Left forelimb (tissue), 1 donor: ENCODE data around the gene ARHGEF10L.
"Not testable (repeated sequence)": the region's sequence is repeated elsewhere in the genome, so short reads cannot be mapped to it uniquely, and the experiment has no call there.

Experiments used
- DNase-seq: peaks from one replicate; pipeline ENCODE4 v3.0.0-alpha.2; 2018; ENCODE audit warnings: low spot score

The ARHGEF10L gene

GRCh38 chr1:17741052-17741451, 201.6 kb downstream of the ARHGEF10L start:
- DNase-seq = no peak

- DNase-seq = no peak
Measured at GRCh38 chr1:17742583-17742982, 203.1 kb downstream of the ARHGEF10L start.

GRCh38 chr1:17743008-17743647, 203.6 kb downstream of the ARHGEF10L start:
- no peak for DNase-seq

GRCh38 chr1:17743925-17744324, 204.4 kb downstream of the ARHGEF10L start:
- DNase-seq = no peak

GRCh38 chr1:17744666-17745478, 205.4 kb downstream of the ARHGEF10L start:
- DNase-seq = no peak

GRCh38 chr1:17745479-17745955, 206.0 kb downstream of the ARHGEF10L start:
- DNase-seq = no peak

- not testable (repeated sequence) for DNase-seq
Measured at GRCh38 chr1:17746281-17746680, 206.8 kb downstream of the ARHGEF10L start.

GRCh38 chr1:17746920-17747319, 207.4 kb downstream of the ARHGEF10L start:
- no peak for DNase-seq
